HL-60/S4 treated with phorbol 12-myristate 13-acetate at 8.2 ng/mL for 4 days and 3 days (cell line): ENCODE results near the gene UNC79.

Source experiments
- in situ Hi-C: fragments of 300-500 bp; cut with MboI; formaldehyde crosslinking; loops from 2 replicates; pipeline ENCODE4 v1.15.0; 2022; ENCODE audit warnings: low sequenced_read_pairs

Gene UNC79

DNA sequence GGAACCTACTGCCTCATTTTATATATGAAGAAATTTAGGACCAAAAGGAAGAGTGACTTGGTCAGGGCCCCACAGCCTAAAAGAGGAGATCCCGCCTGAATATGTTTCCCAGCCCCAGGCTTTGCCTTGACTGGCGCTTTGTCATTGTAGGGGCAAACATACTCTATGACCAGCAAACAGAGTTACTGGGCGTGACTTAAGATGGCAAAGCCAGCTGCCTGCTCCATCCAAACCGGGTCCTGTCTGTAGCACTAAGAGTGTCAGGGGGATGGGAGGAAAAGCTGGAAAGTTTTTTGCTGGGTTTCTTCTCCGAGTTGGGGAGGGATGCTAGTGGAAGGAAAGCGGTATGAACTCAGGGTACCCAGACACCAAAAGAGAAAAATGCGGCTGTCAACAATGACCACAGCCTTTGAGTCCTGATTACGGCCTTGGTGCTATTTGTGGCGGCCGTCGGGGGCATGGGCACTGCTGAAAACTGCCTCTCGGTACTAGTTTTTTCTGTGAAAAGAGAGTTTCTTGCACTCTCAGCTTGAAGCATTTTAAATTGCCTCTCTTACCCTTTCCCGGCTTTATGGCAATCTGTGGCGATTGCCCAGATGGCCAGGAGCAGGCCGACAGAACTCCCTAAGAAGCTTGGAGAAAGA, 274.9 kb downstream of the UNC79 start:
- in situ Hi-C loops: no loop called here

DNA sequence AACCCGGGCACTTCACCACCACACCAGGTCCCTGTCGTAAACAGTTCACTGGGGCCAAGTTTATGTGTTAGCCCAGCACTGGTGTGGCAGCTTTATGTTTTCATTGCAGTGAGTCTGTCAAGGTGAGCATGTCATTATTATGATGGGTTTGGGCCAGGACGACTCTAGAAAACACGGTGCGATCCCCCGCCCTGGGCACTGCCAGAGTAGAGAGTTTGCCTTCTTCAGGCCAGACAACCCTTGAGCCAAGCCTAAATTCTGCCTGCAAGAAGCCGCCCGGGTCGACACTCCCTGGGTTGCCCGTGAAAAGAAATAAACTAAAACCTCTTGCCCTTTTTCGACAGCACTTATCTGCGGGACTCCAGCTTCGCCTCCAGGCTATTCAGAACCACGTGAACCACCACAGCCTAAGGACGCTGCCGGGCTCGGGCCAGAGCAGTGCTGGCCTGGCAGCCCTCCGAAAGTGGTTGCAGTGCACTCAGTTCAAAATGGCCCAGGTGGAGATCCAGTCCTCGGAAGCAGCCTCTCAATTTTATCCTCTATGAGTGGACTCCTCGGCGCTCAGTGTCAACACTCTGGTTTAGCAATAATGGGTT, 275.7 kb downstream of the UNC79 start:
- in situ Hi-C loops: no loop called here

DNA sequence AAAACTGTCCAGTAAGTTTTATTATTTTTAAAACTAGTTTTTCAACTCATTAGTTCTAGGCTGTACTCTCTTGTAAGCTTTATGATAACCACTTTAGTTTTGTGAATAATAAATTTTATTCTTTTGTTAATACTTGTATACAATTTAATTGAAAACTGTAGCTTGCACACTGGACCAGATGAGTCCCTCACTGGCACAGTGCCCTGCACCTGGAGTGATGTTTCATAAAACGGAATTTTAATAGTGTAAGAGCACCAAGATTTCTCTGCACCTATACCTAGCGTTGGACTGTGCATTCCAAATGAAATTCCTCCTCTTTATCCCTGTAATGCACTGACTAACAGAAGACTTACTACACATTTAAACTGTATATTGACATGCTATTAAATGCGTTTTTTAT, 276.7 kb downstream of the UNC79 start:
- in situ Hi-C loops: no loop called here

DNA sequence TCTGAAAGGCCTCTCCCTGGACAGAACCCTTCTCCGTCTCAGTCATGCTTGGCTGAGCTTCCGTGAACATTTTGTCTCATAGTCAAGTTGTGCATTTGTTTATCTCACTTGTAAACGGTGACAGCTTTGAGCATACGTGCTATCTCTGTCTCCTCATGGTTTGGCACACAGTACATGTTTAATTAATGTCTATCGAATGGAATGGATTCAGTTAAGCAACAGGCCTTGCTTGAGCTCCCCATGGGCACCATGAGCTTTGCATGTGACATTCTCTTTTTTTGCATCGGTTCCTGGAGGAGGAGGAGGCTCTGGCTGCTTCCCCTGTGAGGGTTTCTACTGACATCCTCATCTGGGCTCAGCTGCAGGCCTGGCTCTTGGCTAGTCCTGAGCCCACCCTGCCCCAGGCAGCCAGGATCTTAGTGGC, 277.6 kb downstream of the UNC79 start:
- in situ Hi-C loops: no loop called here

DNA sequence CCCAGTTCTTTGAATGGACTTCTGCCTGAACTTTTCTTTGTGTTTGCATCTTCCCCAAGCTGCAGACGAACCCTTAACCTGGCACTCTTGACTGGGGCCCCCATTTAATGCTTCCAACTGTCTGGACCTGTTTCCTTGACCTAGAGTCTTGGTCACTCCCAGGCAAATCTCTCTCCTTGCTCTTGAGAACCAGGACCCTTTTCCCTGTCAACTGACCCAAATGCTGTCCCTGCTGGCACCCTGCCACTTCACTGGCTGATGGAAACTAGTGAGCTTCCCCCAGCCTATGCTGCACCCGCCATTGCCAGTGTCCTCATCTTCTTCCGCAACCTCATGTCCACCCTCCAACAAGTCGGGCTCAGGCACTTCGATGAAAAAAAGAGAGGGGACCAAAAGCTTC, 278.1 kb downstream of the UNC79 start:
- in situ Hi-C loops: no loop called here

DNA sequence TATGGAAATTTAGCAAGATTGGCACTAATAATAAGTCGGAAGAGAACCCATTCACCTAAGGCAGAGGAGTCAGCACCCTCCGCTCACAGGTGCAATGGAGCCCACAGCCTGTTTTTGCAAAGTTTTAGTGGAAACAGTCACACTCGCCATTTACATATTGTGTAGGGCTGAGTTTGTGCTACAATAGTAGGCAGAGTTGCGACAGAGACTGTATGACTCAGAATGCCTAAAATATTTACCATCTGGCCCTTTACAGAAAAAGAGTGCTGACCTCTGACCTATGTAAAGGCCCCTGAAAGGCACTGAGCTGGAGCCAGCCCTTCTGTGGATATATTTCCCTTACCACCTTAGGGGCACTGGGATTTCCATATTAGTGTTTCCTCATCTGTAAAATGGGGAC, 278.5 kb downstream of the UNC79 start:
- in situ Hi-C loops: no loop called here

DNA sequence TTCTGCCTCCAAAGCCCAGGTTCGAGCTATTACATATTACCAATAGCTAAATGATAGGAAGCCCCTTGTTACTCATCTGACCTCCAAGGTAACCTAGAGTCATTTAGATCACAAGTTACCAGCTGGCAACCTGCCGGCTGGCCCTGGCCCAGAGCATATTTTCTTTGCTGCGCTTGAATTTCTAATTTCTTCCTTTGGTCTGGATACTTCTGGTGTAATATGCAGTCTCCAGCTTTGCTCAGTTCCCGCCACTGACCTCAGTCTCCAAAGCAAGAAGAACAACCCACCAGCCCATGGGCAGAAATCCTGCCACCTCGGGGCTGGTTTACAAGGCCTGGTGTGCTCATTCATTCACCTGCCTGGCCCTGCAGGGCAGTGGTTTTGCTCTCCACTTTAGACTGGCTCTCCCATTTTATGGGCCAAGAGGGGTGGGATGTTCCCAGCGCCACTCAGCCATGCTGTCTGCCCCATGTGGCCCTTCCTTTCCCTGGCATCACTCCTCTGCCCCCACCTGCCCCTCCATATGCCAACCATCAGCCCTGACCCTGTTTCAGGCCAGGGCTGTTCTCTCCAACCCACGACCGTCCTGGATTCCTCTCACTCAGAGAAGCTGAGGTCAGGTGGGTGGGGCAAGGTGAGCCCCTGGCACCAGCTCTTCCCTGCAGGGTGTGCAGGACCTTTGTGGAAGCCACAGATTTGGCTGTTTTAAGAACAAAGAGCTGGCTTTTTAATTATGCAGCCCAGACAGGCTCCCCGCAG, 281.5 kb downstream of the UNC79 start:
- in situ Hi-C loops: no loop called here

- in situ Hi-C loops: no loop called here
Observed at GRCh38 chr14:93712838-93713724, 282.3 kb downstream of the UNC79 start.

- in situ Hi-C loops: no loop called here
Observed at GRCh38 chr14:93713726-93714405, 283.1 kb downstream of the UNC79 start.

- in situ Hi-C loops: no loop called here
Observed at GRCh38 chr14:93714605-93715004, 283.9 kb downstream of the UNC79 start.

DNA sequence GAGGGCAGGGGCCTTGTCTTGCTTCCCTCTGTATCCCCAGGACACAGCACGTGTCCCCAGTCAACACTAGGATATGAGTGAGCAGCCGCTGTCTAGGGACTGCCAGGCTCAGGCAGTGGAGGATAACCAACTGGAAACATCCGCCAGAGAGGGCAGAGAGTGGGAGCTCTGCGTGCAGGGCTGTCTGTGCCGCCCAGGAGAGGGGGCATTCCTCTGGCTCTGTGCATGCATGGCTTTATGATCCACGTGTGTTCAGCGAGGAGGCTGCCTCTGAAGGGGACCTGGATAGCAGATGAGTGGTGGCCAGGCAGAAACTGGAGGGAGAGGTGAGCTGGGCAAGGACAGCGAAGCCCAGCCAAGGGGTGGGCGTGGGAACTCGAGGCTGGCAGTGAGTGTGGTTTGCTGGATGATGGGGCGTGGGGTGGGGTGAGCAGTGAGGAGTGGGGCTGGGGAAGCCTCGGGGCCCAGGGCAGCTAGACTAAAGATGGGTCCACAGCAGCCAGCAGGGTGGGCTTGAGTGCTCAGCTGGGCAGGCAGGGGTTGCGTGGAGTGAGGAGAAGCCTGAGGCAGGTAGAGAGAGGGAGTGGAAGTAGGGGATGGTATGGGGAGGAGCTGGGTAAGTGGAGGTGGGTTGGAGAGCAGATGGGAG, 284.7 kb downstream of the UNC79 start:
- in situ Hi-C loops: no loop called here

DNA sequence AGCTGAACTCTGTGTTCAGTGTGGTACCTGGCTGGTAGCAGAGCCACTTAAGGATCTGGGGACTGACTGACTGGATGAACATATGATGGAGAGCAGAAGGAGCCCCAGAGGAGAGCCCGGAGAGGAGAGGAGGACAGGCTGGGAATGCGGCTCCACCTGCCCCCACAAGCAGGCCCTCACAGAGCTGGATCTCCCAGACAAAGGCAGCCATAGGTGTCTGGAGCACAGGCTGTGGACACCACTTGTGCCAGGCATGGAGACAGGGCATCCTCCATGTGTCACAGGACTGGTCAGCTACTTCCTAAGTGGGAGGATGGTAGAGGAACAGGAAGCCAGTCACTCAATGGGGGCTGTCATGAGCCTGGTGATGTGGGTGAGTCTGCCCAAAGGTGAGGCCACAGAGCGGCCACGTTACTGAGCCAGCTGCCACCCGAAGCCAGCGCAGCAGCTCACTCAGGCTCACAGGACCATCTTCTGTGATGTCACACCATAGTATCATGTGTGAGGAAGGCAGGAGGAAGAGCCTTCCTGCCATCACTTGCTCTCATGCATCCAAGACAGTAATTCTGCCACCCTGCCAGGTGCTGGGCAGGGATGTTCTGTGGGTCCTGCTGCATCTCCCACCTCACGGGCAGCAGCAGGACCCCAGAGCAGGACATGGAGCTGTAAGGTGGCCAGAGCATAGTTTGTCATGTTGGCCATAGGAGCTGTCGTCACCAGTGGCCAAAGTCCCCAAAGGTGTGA, 285.4 kb downstream of the UNC79 start:
- in situ Hi-C loops: no loop called here

- in situ Hi-C loops: no loop called here
Observed at GRCh38 chr14:93716746-93717667, 286.3 kb downstream of the UNC79 start.

- in situ Hi-C loops: no loop called here
Observed at GRCh38 chr14:93717668-93718320, 287.1 kb downstream of the UNC79 start.

GRCh38 chr14:93719256-93719655, 288.5 kb downstream of the UNC79 start:
- in situ Hi-C loops: no loop called here

- in situ Hi-C loops: no loop called here
Observed at GRCh38 chr14:93720076-93720815, 289.5 kb downstream of the UNC79 start.

- in situ Hi-C loops: no loop called here
Observed at GRCh38 chr14:93720981-93721483, 290.3 kb downstream of the UNC79 start.
